ENCODE measurements around the gene IQCF5.
"Not testable (repeated sequence)": the region's sequence is repeated elsewhere in the genome, so short reads cannot be mapped to it uniquely, and the experiment has no call there.

The IQCF5 gene

GRCh38 chr3:51875501-51875900 is at the start of gene IQCF5:
Gene IQCF5, minus strand, starts transcription at chr3:51875601. Its CDS starts 70 bp downstream, at chr3:51875531.
- DNase-seq (ENCODE audit: low read depth in 1 of 2, low spot score in 1 of 2), result no peak

GRCh38 chr3:51921081-51921578 is 45.7 kb upstream of the IQCF5 start:
- no peak for DNase-seq (ENCODE audit: low read depth in 1 of 2, low spot score in 1 of 2)

GRCh38 chr3:51916418-51916817 is 41.0 kb upstream of the IQCF5 start:
- no peak for DNase-seq (ENCODE audit: low read depth in 1 of 2, low spot score in 1 of 2)

GRCh38 chr3:51908026-51908425 is 32.6 kb upstream of the IQCF5 start:
- no peak for DNase-seq (ENCODE audit: low read depth in 1 of 2, low spot score in 1 of 2)

- DNase-seq (ENCODE audit: low read depth in 1 of 2, low spot score in 1 of 2), result no peak
These were observed 28.8 kb upstream of the IQCF5 start for GRCh38 chr3:51904034-51904823.

GRCh38 chr3:51902361-51902760 is 27.0 kb upstream of the IQCF5 start:
- DNase-seq (ENCODE audit: low read depth in 1 of 2, low spot score in 1 of 2), result not testable (repeated sequence)

- not testable (repeated sequence) for DNase-seq (ENCODE audit: low read depth in 1 of 2, low spot score in 1 of 2)
These were observed 24.6 kb upstream of the IQCF5 start for GRCh38 chr3:51900043-51900442.

GRCh38 chr3:51897391-51897790 is 22.0 kb upstream of the IQCF5 start:
- no peak for DNase-seq (ENCODE audit: low read depth in 1 of 2, low spot score in 1 of 2)

- DNase-seq (ENCODE audit: low read depth in 1 of 2, low spot score in 1 of 2), result no peak
These were observed 21.4 kb upstream of the IQCF5 start for GRCh38 chr3:51896607-51897305.

GRCh38 chr3:51894939-51895338 is 19.5 kb upstream of the IQCF5 start:
- no peak for DNase-seq (ENCODE audit: low read depth in 1 of 2, low spot score in 1 of 2)

- DNase-seq (ENCODE audit: low read depth in 1 of 2, low spot score in 1 of 2), result no peak
These were observed 19.0 kb upstream of the IQCF5 start for GRCh38 chr3:51894391-51894790.

- no peak for DNase-seq (ENCODE audit: low read depth in 1 of 2, low spot score in 1 of 2)
These were observed 16.0 kb upstream of the IQCF5 start for GRCh38 chr3:51891242-51892039.

- DNase-seq (ENCODE audit: low read depth in 1 of 2, low spot score in 1 of 2), result no peak
These were observed 13.2 kb upstream of the IQCF5 start for GRCh38 chr3:51888463-51889105.

- DNase-seq (ENCODE audit: low read depth in 1 of 2, low spot score in 1 of 2), result no peak
These were observed 12.2 kb upstream of the IQCF5 start for GRCh38 chr3:51887620-51888019.

GRCh38 chr3:51886447-51886846 is 11.0 kb upstream of the IQCF5 start:
- no peak for DNase-seq (ENCODE audit: low read depth in 1 of 2, low spot score in 1 of 2)

GRCh38 chr3:51879937-51880336 is 4.5 kb upstream of the IQCF5 start:
- DNase-seq (ENCODE audit: low read depth in 1 of 2, low spot score in 1 of 2), result no peak

- DNase-seq (ENCODE audit: low read depth in 1 of 2, low spot score in 1 of 2), result no peak
These were observed 785 bp upstream of the IQCF5 start for GRCh38 chr3:51876186-51876585.

GRCh38 chr3:51874889-51875288 is 512 bp downstream of the IQCF5 start:
- DNase-seq (ENCODE audit: low read depth in 1 of 2, low spot score in 1 of 2), result no peak

GRCh38 chr3:51874411-51874810 is 990 bp downstream of the IQCF5 start:
- no peak for DNase-seq (ENCODE audit: low read depth in 1 of 2, low spot score in 1 of 2)

- DNase-seq (ENCODE audit: low read depth in 1 of 2, low spot score in 1 of 2), result no peak
These were observed 1.5 kb downstream of the IQCF5 start for GRCh38 chr3:51873876-51874275.

GRCh38 chr3:51873253-51873766 is 2.1 kb downstream of the IQCF5 start:
- DNase-seq (ENCODE audit: low read depth in 1 of 2, low spot score in 1 of 2), result no peak
